Trophoblast cell (in vitro differentiated cells and primary cell): ENCODE results near the gene VPREB1.
"Not testable (repeated sequence)": the region's sequence is repeated elsewhere in the genome, so short reads cannot be mapped to it uniquely, and the experiment has no call there.

Experiments
- DNase-seq, 2 donors: peaks; one replicate each; pipeline ENCODE4 v3.0.0-alpha.2; 2016
- H2AFZ ChIP-seq: 2 replicates; pipeline ENCODE4 v1.6.1; 2013; ENCODE audit warnings: low read length, moderate library complexity, mild to moderate bottlenecking; ENCODE audit not compliant: insufficient read depth, poor library complexity
- H2AK5ac ChIP-seq: 2 replicates; pipeline ENCODE4 v1.6.1; 2013; ENCODE audit warnings: mild to moderate bottlenecking, low read length
- H2BK120ac ChIP-seq: 2 replicates; pipeline ENCODE4 v1.6.1; 2013; ENCODE audit warnings: low read length, mild to moderate bottlenecking, moderate library complexity; ENCODE audit not compliant: insufficient read depth, poor library complexity
- H2BK12ac ChIP-seq: 2 replicates; pipeline ENCODE4 v1.6.1; 2013; ENCODE audit warnings: mild to moderate bottlenecking, low read length, moderate library complexity
- H2BK5ac ChIP-seq: 2 replicates; pipeline ENCODE4 v1.6.1; 2013; ENCODE audit warnings: low read length, low read depth, moderate library complexity, mild to moderate bottlenecking; ENCODE audit not compliant: poor library complexity
- H3K14ac ChIP-seq: 2 replicates; pipeline ENCODE4 v1.6.1; 2013; ENCODE audit warnings: mild to moderate bottlenecking, low read length
- H3K18ac ChIP-seq: 2 replicates; pipeline ENCODE4 v1.6.1; 2013; ENCODE audit warnings: mild to moderate bottlenecking, low read length
- H3K23ac ChIP-seq: 2 replicates; pipeline ENCODE4 v1.6.1; 2013; ENCODE audit warnings: low read length
- H3K27ac ChIP-seq: 2 replicates; pipeline ENCODE4 v1.5.1; 2013; ENCODE audit warnings: low read depth, mild to moderate bottlenecking, inconsistent platforms, low read length, moderate library complexity
- H3K27me3 ChIP-seq: 2 replicates; pipeline ENCODE4 v1.6.1; 2013; ENCODE audit warnings: inconsistent platforms, mild to moderate bottlenecking, low read length, moderate library complexity; ENCODE audit not compliant: insufficient read depth
- H3K36me3 ChIP-seq, 2 experiments: 1 replicate in 1 of 2; 2 replicates in 1 of 2; pipeline ENCODE4 v1.6.1; 2013; ENCODE audit warnings: low read length in 2 of 2, mild to moderate bottlenecking in 2 of 2, moderate library complexity in 1 of 2; ENCODE audit not compliant: insufficient read depth in 2 of 2, control insufficient read depth in 1 of 2
- H3K4ac ChIP-seq: 2 replicates; pipeline ENCODE4 v1.6.1; 2013; ENCODE audit warnings: low read depth, mild to moderate bottlenecking, low read length, moderate library complexity
- H3K4me1 ChIP-seq, 2 experiments: 1 replicate in 1 of 2; 2 replicates in 1 of 2; pipeline ENCODE4 v1.6.1; 2013; ENCODE audit warnings: low read length in 2 of 2, mild to moderate bottlenecking in 2 of 2, moderate library complexity in 1 of 2; ENCODE audit not compliant: insufficient read depth in 2 of 2, control insufficient read depth in 1 of 2
- H3K4me2 ChIP-seq: 2 replicates; pipeline ENCODE4 v1.6.1; 2013; ENCODE audit warnings: inconsistent platforms, mild to moderate bottlenecking, low read length, moderate library complexity
- H3K4me3 ChIP-seq: 2 replicates; pipeline ENCODE4 v1.5.1; 2013; ENCODE audit warnings: mild to moderate bottlenecking, low read depth, low read length, inconsistent platforms
- H3K79me1 ChIP-seq: one replicate; pipeline ENCODE4 v1.6.1; 2013; ENCODE audit warnings: low read length
- H3K79me2 ChIP-seq: 2 replicates; pipeline ENCODE4 v1.6.1; 2013; ENCODE audit warnings: low read length, mild to moderate bottlenecking; ENCODE audit not compliant: control insufficient read depth, insufficient read depth, poor library complexity
- H3K9ac ChIP-seq: 2 replicates; pipeline ENCODE4 v1.6.1; 2013; ENCODE audit warnings: mild to moderate bottlenecking, low read length
- H3K9me3 ChIP-seq: 2 replicates; pipeline ENCODE4 v1.6.1; 2013; ENCODE audit warnings: low read depth, mild to moderate bottlenecking, control low read depth, inconsistent platforms, low read length; ENCODE audit not compliant: insufficient read depth
- H4K12ac ChIP-seq: 2 replicates; pipeline ENCODE4 v1.6.1; 2013; ENCODE audit warnings: low read depth, mild to moderate bottlenecking, low read length, moderate library complexity
- H4K8ac ChIP-seq: 2 replicates; pipeline ENCODE4 v1.6.1; 2013; ENCODE audit warnings: low read depth, mild to moderate bottlenecking, low read length, moderate library complexity
- H4K91ac ChIP-seq: one replicate; pipeline ENCODE4 v1.6.1; 2013; ENCODE audit warnings: low read depth, mild to moderate bottlenecking, low read length, moderate library complexity
- WGBS: extraction: QIAGEN DNeasy Blood & Tissue Kit; methylation state at CpG from one replicate; pipeline ENCODE4 v1.1.7; 2013; ENCODE audit warnings: missing lambda C conversion rate; ENCODE audit not compliant: insufficient read length, insufficient coverage; ENCODE audit errors: extremely low coverage; 5-methylcytosine and 5-hydroxymethylcytosine counted together

Gene VPREB1

DNA sequence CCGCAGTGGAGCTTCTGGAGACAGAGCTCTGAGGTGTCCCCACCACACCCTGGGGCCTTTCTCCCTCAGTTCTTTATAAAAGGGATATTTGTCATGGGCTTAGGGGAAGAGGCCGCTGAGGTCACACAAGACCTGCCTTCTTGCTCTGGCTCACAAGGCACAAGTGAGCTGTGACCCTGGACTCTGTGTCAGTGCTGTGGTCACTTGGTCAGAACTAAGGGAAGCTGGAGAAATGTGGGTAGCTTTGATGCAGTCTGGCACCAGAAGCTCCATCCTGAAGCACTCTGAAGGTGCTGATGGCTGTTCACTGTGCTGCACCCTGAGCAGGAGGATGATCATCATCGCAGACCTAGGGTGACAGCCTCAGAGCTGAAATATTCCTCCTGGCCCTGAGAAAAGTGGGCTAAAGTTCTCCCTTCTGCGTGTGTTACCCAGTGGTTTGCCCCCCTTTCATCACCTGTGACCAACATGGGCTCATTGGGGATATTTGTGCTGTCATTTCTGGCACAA is 28.1 kb upstream of the VPREB1 start:
- no peak for DNase-seq
- Histone ChIP-seq H4K12ac (no peak overlapping the region), H2AK5ac (no peak overlapping the region), H3K18ac (no peak overlapping the region), H3K9ac (no peak overlapping the region), H3K27me3 (peaks cover 12% of the 10 kb centered on the region), H3K4ac (no peak overlapping the region), H3K79me2 (no peaks in the 10 kb centered on the region), H4K8ac (no peak overlapping the region), H2AFZ (no peak overlapping the region), H3K4me2 (no peak overlapping the region), H2BK12ac (no peak overlapping the region), H3K79me1 (no peaks in the 10 kb centered on the region), H3K4me3 (no peak overlapping the region), H3K36me3 (no peaks in the 10 kb centered on the region), H3K9me3 (peaks cover 4% of the 10 kb centered on the region), H3K23ac (no peak overlapping the region), H4K91ac (no peak overlapping the region), H2BK120ac (no peak overlapping the region), H2BK5ac (no peak overlapping the region), H3K27ac (no peak overlapping the region), H3K14ac (no peak overlapping the region), H3K4me1 (no peaks in the 10 kb centered on the region)
- no CpG with 5 or more reads among the region's 4 CpGs for WGBS

DNA sequence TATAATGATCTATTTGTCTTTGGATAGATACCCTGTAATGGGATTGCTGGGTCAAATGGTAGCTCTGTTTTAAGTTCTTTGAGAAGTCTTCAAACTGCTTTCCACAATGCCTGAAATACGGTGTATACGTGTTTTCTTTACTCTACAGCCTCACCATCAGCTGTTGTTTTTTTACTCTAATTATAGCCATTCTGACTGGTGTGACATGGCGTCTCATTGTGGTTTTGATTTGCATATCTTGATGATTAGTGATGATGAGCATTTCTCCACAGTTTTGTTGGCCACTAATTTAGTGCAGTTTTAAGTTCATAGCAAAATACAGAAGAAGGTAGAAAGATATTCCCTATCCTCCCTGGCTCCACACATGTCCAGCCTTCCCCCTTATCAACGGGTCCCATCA is 26.3 kb upstream of the VPREB1 start:
- Histone ChIP-seq H4K12ac (no peak overlapping the region), H3K9ac (no peak overlapping the region), H2BK12ac (no peak overlapping the region), H3K36me3 (no peaks in the 10 kb centered on the region), H3K14ac (no peak overlapping the region), H2AFZ (no peak overlapping the region), H3K4me2 (no peak overlapping the region), H3K79me1 (no peaks in the 10 kb centered on the region), H3K4ac (no peak overlapping the region), H4K8ac (no peak overlapping the region), H3K79me2 (no peaks in the 10 kb centered on the region), H3K4me1 (no peaks in the 10 kb centered on the region), H3K9me3 (peaks cover 4% of the 10 kb centered on the region), H2BK5ac (no peak overlapping the region), H3K23ac (no peak overlapping the region), H2AK5ac (no peak overlapping the region), H3K27me3 (peaks cover 12% of the 10 kb centered on the region), H2BK120ac (no peak overlapping the region), H3K18ac (no peak overlapping the region), H3K27ac (no peak overlapping the region), H3K4me3 (no peak overlapping the region), H4K91ac (no peak overlapping the region)
- no CpG with 5 or more reads among the region's 4 CpGs for WGBS
- no peak for DNase-seq

DNA sequence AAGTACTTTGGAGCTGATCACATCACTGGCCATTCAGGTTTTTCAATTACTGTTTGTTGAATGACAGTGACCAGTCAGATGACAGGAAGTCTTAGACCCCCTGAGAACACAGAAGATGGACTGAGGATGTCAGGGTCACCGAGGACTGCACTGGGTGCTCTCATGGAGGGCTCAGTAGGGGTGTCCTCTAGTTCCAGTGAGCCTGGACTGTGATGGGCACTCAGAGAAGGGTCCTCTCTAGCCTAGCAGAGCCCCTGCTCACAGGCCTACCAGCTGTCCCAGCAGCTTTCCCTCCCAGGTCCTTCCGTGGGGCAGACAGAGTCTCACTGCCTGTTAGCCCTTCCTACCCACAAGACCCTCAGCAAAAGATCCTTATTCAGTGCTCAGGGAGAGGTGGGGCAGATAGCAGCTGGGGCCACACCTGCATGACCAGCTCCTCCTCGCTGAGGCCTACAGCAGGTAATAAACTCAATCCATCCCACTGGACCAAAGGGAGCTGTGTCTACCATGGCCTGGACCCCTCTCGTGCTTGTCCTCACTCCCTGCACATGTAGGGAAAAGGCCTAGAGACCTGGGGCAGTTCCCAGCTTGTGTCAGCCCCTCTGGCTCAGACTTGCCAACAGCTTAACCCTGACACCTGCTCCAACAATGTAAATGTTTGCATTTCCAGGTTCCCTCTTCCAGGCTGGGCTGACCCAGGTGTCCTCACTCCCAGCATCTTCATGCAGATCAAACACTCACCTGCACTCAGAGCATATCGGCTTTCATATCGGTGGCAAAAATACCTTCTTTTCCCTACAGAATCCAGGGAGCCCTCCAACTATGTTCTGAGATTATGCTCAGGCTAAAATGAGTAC is 25.2 kb upstream of the VPREB1 start:
- Histone ChIP-seq H3K4me3 (no peak overlapping the region), H2AK5ac (no peak overlapping the region), H3K27ac (no peak overlapping the region), H2AFZ (no peak overlapping the region), H3K4me1 (no peaks in the 10 kb centered on the region), H3K14ac (no peak overlapping the region), H4K91ac (no peak overlapping the region), H3K4ac (no peak overlapping the region), H2BK120ac (no peak overlapping the region), H4K8ac (no peak overlapping the region), H4K12ac (no peak overlapping the region), H3K79me1 (no peaks in the 10 kb centered on the region), H3K36me3 (no peaks in the 10 kb centered on the region), H2BK12ac (no peak overlapping the region), H3K9ac (no peak overlapping the region), H3K9me3 (peaks cover 4% of the 10 kb centered on the region), H3K79me2 (no peaks in the 10 kb centered on the region), H3K4me2 (no peak overlapping the region), H3K18ac (no peak overlapping the region), H2BK5ac (no peak overlapping the region), H3K23ac (no peak overlapping the region), H3K27me3 (peaks cover 12% of the 10 kb centered on the region)
- no CpG with 5 or more reads among the region's 6 CpGs for WGBS
- DNase-seq = no peak

DNA sequence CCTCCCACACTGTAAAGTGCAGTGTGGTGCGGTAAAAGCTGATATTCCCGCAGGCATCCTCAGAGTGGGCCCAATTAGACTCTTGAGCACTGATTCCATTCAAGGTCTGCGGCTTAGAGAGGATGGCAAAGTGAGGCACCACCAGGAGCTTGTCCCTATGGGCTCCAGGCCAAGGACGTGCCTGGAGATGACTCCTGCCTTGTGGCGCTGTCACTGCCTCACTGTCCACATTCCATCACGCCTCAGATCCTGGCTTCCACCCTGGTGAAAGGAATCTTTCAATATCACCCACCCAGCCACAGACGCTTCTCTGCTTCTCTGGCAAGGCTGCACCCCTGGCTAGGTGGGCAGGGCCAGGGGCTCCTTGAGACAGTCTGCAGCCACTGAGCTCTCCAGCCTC is 23.5 kb upstream of the VPREB1 start:
- not testable (repeated sequence) for H4K91ac ChIP-seq, H3K79me1 ChIP-seq, H2AK5ac ChIP-seq, H4K12ac ChIP-seq, H2AFZ ChIP-seq, H3K18ac ChIP-seq, DNase-seq, H3K27me3 ChIP-seq, H2BK5ac ChIP-seq, H3K27ac ChIP-seq, H2BK12ac ChIP-seq, H3K14ac ChIP-seq, H3K36me3 ChIP-seq, H3K4me3 ChIP-seq, H3K23ac ChIP-seq, H3K79me2 ChIP-seq, H2BK120ac ChIP-seq, H4K8ac ChIP-seq, H3K4me2 ChIP-seq, H3K4ac ChIP-seq, H3K9ac ChIP-seq, H3K9me3 ChIP-seq, H3K4me1 ChIP-seq
- no CpG with 5 or more reads among the region's 7 CpGs for whole genome bisulfite sequencing
